ENCODE results near the gene ZNF821.

DNA sequence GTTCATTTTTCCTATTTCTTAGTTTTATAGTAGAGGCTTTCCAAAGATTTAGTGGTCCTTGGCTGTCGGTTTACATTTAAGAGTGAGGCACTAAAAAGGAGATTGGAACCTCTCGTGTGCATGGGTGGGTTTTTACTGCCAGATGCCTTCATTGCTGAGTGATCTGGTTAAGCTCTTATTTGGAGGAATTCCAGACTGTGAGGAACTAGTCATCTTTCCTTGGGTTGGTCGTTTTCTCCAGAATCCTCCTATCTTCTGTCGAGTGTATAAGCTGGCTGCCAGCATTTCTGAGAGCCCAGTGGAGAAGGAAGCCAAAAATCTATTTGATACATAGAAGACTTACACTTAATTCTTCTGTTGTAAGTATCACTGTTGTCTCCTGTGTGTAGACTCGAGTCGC, 33.9 kb upstream of the ZNF821 start:
- no peak for TF ChIP-seq GATA2 (IDR thresholded peaks at IDR 0.05; ENCODE audit: low read depth, low read length)
- no peak; the same call in 1 of the 2 replicates for TF ChIP-seq GATA3 (IDR thresholded peaks at IDR 0.05; ENCODE audit: low read depth, low read length)

All from SH-SY5Y (cell line).